Stimulated activated CD4-positive, alpha-beta T cell treated with anti-CD3 and anti-CD28 coated beads, Interleukin-15, amount 100 ng/mL, for 24 hours (primary cell): ENCODE measurements around the gene PLG.
A peak's percentile ranks its signal among the peaks of the same experiment; 100 is the strongest.
"Not testable (repeated sequence)": the region's sequence is repeated elsewhere in the genome, so short reads cannot be mapped to it uniquely, and the experiment has no call there.

Source experiments
- DNase-seq: peaks from one replicate; pipeline ENCODE4 v3.0.0-alpha.2; 2020

Gene PLG

GRCh38 chr6:160708993-160709392 is 6.9 kb downstream of the PLG start:
- not testable (repeated sequence) for DNase-seq

GRCh38 chr6:160714731-160715316 is 12.8 kb downstream of the PLG start:
- no peak for DNase-seq

GRCh38 chr6:160730911-160731310 is 28.9 kb downstream of the PLG start:
- peak; percentile 4 for DNase-seq

- peak; percentile 43 for DNase-seq
Measured at GRCh38 chr6:160733050-160733646, 31.1 kb downstream of the PLG start.

- DNase-seq, result no peak
Measured at GRCh38 chr6:160734627-160735026, 32.6 kb downstream of the PLG start.

- no peak for DNase-seq
Measured at GRCh38 chr6:160735523-160735922, 33.5 kb downstream of the PLG start.

- DNase-seq, result no peak
Measured at GRCh38 chr6:160737934-160738333, 35.9 kb downstream of the PLG start.

- DNase-seq, result no peak
Measured at GRCh38 chr6:160739955-160740354, 37.9 kb downstream of the PLG start.

GRCh38 chr6:160741012-160741411 is 39.0 kb downstream of the PLG start:
- DNase-seq, result not testable (repeated sequence)

GRCh38 chr6:160742090-160742489 is 40.0 kb downstream of the PLG start:
- DNase-seq, result no peak

- DNase-seq, result peak; percentile 16
Measured at GRCh38 chr6:160750276-160750689, 48.2 kb downstream of the PLG start.

- not testable (repeated sequence) for DNase-seq
Measured at GRCh38 chr6:160753211-160753610, 51.2 kb downstream of the PLG start.

- DNase-seq, result no peak
Measured at GRCh38 chr6:160755165-160755564, 53.1 kb downstream of the PLG start.

- no peak for DNase-seq
Measured at GRCh38 chr6:160756021-160756420, 54.0 kb downstream of the PLG start.

- DNase-seq, result no peak
Measured at GRCh38 chr6:160756871-160757270, 54.8 kb downstream of the PLG start.

GRCh38 chr6:160764847-160765246 is 62.8 kb downstream of the PLG start:
- no peak for DNase-seq

GRCh38 chr6:160765412-160765811 is 63.4 kb downstream of the PLG start:
- no peak for DNase-seq

- no peak for DNase-seq
Measured at GRCh38 chr6:160766657-160766988, 64.6 kb downstream of the PLG start.

GRCh38 chr6:160766989-160767646 is 65.1 kb downstream of the PLG start:
- DNase-seq, result peak; percentile 73

- no peak for DNase-seq
Measured at GRCh38 chr6:160767647-160768019, 65.6 kb downstream of the PLG start.

- no peak for DNase-seq
Measured at GRCh38 chr6:160768101-160768500, 66.1 kb downstream of the PLG start.

GRCh38 chr6:160774399-160774798 is 72.4 kb downstream of the PLG start:
- DNase-seq, result no peak

GRCh38 chr6:160775792-160776580 is 73.9 kb downstream of the PLG start:
- no peak for DNase-seq

- not testable (repeated sequence) for DNase-seq
Measured at GRCh38 chr6:160779095-160779494, 77.1 kb downstream of the PLG start.
